ENCODE results near the gene ITGA1.

DNA sequence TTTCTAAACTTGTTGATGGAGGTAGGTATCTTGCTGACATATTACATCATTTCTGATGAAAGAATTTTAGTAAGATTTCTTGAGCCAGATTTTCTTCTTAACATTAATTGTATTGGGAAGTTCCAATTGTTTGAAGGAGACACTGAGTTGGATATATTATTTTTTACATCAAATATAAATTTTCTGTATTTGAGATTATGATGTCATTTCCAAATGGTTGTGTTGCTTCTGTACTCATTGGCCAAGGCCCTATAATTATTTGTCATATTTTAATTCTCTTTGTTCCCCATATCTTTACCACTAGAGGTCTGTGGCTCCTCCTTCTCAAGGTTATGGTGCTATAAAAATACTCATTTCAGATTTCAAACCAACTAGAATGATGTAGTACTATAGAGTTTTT, 53.4 kb downstream of the ITGA1 start:
- TF ChIP-seq EZH2phosphoT487 (IDR thresholded peaks at IDR 0.05; ENCODE audit: low read length) (no peak), CTCF (IDR thresholded peaks at IDR 0.05; ENCODE audit: low read length) (no peak), EZH2 (optimal IDR thresholded peaks at IDR 0.05; ENCODE audit: low read depth, low read length) (no peak)
